ENCODE results near the gene TRIM33. TPM values are rescaled to one million over a fixed set of nuclear protein-coding genes. Genes with fewer than 3 reads are reported as not detected.
"Not testable (repeated sequence)": the region's sequence is repeated elsewhere in the genome, so short reads cannot be mapped to it uniquely, and the experiment has no call there.

TRIM33 gene
- total RNA-seq, 4 donors from 2014 or later = 37.5 to 48.6 (median 41.1) TPM

DNA sequence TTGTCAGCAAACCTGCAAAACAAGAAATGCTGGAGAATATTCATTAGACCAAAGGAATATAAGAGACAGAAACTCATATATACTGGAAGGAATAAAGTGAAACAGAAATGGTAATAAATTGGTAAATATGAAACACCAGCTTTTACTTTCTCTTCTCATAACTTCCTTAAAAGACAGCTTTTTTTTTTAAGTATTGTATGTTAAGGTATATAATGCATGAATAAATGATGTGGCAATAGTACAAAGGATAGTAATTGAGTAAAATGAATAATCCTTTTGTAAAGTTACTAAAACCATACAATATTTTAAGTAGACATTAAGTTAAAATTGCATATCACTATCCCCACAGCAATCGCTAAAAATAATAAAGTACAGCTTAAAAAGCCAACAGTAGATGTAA, 64.8 kb downstream of the TRIM33 start:
- intact Hi-C loops (cut with DNase I; ENCODE audit: low total_unique reads) = no loop called here
- DNase-seq (ENCODE audit: low spot score in 2 of 2) = no peak
- TF ChIP-seq, protein P1, sequence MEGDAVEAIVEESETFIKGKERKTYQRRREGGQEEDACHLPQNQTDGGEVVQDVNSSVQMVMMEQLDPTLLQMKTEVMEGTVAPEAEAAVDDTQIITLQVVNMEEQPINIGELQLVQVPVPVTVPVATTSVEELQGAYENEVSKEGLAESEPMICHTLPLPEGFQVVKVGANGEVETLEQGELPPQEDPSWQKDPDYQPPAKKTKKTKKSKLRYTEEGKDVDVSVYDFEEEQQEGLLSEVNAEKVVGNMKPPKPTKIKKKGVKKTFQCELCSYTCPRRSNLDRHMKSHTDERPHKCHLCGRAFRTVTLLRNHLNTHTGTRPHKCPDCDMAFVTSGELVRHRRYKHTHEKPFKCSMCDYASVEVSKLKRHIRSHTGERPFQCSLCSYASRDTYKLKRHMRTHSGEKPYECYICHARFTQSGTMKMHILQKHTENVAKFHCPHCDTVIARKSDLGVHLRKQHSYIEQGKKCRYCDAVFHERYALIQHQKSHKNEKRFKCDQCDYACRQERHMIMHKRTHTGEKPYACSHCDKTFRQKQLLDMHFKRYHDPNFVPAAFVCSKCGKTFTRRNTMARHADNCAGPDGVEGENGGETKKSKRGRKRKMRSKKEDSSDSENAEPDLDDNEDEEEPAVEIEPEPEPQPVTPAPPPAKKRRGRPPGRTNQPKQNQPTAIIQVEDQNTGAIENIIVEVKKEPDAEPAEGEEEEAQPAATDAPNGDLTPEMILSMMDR (IDR thresholded peaks at IDR 0.05) = no peak
- no peak for TF ChIP-seq POLR2A (IDR thresholded peaks at IDR 0.05)
- no peak overlapping the region for H3K4me3 ChIP-seq (ENCODE audit: low read depth, poor library complexity, severe bottlenecking)
- WGBS, 2 donors = 96 to 98% methylated on average over 1 of the region's 1 CpG

DNA sequence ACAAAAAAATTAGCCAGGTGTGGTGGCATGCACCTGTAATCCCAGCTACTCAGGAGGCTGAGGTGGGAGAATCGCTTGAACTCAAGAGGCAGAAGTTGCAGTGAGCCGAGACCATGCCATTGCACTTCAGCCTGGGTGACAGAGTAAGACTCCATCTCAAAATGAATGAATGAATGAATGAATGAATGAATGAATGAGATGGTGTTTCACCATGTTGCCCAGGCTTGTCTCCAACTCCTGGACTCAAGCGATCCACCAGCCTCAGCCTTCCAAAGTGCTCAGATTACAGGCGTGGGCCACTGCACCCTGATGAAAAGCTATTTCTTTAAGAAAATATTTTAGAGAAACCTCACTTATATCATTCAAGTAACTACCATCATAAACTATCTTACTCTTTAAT, 67.8 kb downstream of the TRIM33 start:
- H3K4me3 ChIP-seq (ENCODE audit: low read depth, poor library complexity, severe bottlenecking); intact Hi-C loops (cut with DNase I; ENCODE audit: low total_unique reads); DNase-seq (ENCODE audit: low spot score in 2 of 2): not testable (repeated sequence)
- WGBS, 2 donors = 95 to 98% methylated on average over 4 of the region's 4 CpGs

GRCh38 chr1:114441332-114441731, 69.7 kb downstream of the TRIM33 start:
- 94 to 96% methylated on average over 3 of the region's 3 CpGs for WGBS, 2 donors

DNA sequence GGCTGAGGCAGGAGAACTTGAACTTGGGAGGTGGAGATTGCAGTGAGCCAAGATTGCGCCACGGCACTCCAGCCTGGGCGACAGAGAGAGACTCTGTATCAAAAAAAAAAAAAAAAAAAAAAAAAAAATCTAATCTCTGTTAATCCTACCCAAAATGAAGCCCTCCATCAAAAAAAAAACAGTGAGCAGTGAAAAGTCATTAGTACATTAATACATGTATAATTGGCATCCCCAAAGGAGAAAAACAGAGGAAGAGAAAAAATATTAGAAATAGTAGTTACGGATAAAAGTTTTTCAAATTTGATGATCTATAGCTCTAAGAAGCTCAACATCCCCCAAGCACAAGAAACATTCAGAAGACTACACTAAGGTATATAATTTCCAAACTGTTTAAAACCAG, 71.6 kb downstream of the TRIM33 start:
- WGBS, 2 donors = 96 to 99% methylated on average over 4 of the region's 4 CpGs
- intact Hi-C loops (cut with DNase I; ENCODE audit: low total_unique reads) = no loop called here
- no peak for TF ChIP-seq POLR2A (IDR thresholded peaks at IDR 0.05)
- TF ChIP-seq, protein P1 (IDR thresholded peaks at IDR 0.05) = no peak
- DNase-seq (ENCODE audit: low spot score in 2 of 2) = no peak
- H3K4me3 ChIP-seq (ENCODE audit: low read depth, poor library complexity, severe bottlenecking) = no peak overlapping the region

More at GRCh38 chr1:114441332-114441731, 69.7 kb downstream of the TRIM33 start:
- H3K4me3 ChIP-seq (ENCODE audit: low read depth, poor library complexity, severe bottlenecking) = no peak overlapping the region
- DNase-seq (ENCODE audit: low spot score in 2 of 2) = no peak
- intact Hi-C loops (cut with DNase I; ENCODE audit: low total_unique reads) = no loop called here
- no peak for TF ChIP-seq POLR2A (IDR thresholded peaks at IDR 0.05)
- TF ChIP-seq, protein P1 (IDR thresholded peaks at IDR 0.05) = no peak

DNA sequence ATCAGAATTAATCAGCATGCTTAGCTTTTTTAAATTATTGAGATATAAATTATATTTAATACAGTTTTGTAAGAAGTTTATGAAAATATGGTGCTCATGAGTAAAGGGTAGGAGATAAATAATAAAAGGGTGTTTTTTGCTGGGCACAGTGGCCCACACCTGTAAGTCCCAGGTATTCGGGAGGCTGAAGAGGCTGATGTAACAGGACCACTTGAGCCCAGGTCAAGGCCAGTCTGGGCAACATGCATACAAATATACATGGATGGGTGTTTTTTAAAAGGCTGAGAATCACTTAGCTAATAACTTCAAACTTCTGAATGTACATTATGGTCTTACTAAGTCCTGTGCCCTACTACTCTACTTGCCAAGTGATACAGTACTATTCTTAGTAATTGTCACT, 73.2 kb downstream of the TRIM33 start:
- no peak for TF ChIP-seq POLR2A (IDR thresholded peaks at IDR 0.05)
- TF ChIP-seq, protein P1 (IDR thresholded peaks at IDR 0.05) = no peak
- DNase-seq (ENCODE audit: low spot score in 2 of 2) = no peak
- intact Hi-C loops (cut with DNase I; ENCODE audit: low total_unique reads) = no loop called here
- whole genome bisulfite sequencing, 2 donors = 96% methylated on average over 1 of the region's 1 CpG
- H3K4me3 ChIP-seq (ENCODE audit: low read depth, poor library complexity, severe bottlenecking) = no peak overlapping the region

DNA sequence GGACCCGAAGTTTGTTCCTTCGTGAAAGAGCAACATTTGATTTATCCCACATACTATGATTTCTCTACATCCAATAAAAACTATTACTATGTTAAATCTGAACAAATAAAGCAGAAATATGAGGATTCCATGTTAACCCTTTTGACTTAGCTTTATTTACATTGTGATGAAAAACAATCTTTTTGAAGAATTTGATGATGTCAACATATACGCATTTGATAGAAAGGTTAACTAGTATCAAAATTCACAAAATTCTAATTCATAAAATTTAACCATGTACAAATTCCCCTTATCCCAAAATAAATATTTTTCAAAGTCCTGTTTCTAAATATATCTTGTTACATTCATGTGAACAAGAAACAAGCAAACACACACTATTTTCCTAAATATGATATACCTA, 74.2 kb downstream of the TRIM33 start:
- intact Hi-C loops (cut with DNase I; ENCODE audit: low total_unique reads) = no loop called here
- no peak overlapping the region for H3K4me3 ChIP-seq (ENCODE audit: low read depth, poor library complexity, severe bottlenecking)
- no peak for DNase-seq (ENCODE audit: low spot score in 2 of 2)
- TF ChIP-seq, protein P1 (IDR thresholded peaks at IDR 0.05) = no peak
- no peak for TF ChIP-seq POLR2A (IDR thresholded peaks at IDR 0.05)
- 99% methylated on average over 3 of the region's 3 CpGs for WGBS, 2 donors

All from lower leg skin (tissue), 4 donors.